NCI-H226 (cell line): ENCODE measurements around the gene GOLGA8N.
A peak's percentile ranks its signal among the peaks of the same experiment; 100 is the strongest.
"Not testable (repeated sequence)": the region's sequence is repeated elsewhere in the genome, so short reads cannot be mapped to it uniquely, and the experiment has no call there.

Experiments used
- DNase-seq: peaks from one replicate; pipeline ENCODE4 v3.0.0-alpha.2; 2015

Gene GOLGA8N

DNA sequence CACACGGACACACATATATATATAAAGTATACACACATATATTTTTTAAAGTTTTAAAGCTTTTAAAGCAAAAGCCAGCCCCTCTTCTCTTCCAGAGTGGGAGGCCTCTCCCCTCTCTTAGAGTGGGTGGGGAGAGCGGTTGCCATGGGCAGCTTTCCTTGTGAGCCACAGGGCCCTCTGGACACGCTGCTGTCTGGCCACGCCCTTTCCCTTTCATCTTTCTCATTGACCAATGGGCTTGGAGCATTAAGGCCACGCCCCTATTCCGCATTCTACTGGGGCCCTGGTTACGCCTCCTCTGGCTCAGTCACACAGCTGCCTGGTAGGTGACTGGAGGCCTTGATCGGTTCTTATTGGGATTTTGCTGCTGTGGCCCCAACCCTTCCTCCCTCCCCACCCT lies at the start of gene GOLGA8N:
Gene GOLGA8N (plus strand): TSS at position 306 of the 400 bp plus-strand sequence.
- DNase-seq, result not testable (repeated sequence)

DNA sequence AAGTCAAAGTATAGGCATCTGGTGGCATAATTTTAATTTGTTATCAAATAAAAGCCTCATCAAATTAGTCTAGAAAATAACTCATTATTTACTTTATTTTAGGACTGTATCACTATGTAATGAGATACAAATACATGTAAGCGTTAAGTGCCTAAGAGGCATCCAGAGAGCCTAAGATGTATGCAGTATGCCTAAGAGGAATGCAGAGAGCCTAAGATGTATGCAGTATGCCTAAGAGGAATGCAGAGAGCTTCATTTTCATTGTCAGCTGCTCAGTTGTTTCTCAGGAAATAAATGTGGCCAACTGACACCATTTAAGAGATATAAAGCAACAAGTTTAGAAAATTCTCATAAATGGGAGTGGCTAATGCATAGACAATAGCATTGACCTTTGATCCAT lies 49.8 kb upstream of the GOLGA8N start:
- DNase-seq, result not testable (repeated sequence)

DNA sequence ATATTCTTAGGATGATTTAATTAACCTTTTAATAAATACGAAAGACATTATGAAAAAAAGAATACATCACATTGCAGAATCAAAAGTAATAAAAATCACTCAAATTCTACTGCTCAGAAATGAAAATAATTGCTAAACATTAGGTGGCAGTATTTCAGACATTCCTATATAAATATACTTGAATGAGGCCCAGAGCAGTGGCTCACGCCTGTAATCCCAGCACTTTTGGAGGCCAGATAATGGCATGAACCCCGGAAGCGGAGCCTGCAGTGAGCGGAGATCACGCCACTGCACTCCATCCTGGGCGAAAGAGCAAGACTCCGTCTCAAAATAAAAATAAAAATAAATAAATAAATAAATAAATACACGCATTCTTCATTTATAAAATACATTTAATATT lies 48.1 kb upstream of the GOLGA8N start:
- not testable (repeated sequence) for DNase-seq

DNA sequence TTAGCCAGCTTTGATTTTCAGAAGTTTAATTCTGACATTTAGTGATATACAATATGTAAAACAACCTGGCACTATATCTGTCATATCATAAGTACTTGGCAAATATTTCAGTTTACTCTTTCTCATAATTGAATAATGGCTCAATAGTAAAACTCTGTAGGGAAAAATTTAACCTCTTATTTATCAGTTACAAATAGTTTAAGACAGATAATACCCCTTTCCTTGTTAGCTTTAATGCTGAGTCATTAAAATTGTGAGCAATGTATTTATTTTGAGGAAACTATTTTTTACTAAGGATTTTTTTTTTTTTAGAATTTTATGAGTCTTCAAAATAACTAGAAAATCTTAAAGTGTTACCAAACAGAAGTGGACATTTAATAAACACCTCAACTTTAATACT lies 38.7 kb upstream of the GOLGA8N start:
- not testable (repeated sequence) for DNase-seq

DNA sequence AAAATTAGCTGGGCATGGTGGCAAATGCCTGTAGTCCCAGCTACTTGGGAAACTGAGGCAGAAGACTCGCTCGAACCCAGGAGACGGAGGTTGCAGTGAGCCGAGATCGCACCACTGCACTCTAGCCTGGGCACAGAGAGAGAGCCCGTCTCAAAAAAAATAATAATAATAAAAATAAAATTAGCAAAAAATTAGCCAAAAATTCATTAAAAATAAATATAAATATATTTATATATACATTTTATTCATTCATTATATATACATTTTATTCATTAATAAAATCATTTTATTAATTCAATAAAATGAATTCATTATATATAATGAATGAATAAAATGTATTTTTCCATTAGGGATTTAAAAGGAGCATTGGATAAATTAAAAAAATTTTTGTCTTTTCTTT lies 31.1 kb upstream of the GOLGA8N start:
- DNase-seq, result not testable (repeated sequence)

DNA sequence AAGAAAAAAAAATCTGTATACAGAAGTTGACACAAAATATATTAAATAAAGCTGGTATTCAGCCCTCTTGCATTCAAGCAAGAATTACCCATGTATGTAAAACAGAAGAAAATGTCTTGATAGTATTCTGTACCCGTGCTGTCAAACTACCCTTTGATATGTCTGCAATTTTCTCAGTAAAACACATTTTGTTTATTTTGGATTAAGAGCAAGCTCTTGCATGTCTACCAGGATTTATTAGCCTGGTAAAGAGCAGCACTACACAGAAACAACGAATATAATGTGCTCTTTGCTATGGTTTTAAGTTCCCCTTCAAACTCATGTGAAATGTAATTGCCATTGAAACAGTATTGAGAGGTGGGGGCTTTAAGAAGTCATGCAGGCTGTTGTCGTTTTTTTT lies 24.3 kb upstream of the GOLGA8N start:
- DNase-seq, result not testable (repeated sequence)

DNA sequence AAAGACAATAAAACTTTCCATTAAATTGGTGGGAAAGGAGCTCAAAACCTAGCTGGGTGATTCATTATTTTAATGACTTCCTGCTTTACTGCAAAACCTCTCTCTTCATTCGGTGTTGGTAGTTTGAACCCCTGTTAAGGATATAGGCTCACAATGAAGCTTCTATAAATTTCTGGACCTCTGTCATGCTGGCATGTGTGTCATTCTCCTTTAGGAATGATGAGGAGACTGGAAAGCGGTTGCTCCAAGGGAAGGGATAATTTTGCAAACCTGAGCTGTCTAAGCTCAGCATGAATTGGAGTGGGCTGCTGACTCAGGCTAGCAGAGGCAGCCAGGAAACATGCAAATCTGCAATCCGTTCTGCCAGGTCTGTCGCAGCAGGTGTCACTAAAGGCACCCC lies 14.8 kb upstream of the GOLGA8N start:
- DNase-seq, result not testable (repeated sequence)

DNA sequence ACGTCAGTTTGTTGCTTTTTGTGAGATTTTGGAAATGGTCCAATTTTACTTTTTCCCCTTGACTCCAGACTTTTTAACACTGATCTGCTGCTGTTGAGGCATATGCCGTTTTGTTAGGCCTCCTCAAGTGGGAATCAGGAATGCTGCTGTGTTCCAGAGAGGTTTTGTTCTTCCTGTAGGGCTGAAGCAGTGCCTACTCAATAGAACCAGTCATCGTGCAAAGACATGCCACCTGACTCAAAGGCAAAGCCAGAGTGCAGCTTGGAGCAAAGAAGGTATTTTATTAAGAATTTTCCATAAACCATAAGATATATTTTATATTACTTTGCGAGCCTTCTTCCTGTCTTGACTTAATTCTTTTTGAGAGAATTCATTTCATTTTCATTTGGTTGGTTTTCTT lies 7.4 kb upstream of the GOLGA8N start:
- DNase-seq, result not testable (repeated sequence)

DNA sequence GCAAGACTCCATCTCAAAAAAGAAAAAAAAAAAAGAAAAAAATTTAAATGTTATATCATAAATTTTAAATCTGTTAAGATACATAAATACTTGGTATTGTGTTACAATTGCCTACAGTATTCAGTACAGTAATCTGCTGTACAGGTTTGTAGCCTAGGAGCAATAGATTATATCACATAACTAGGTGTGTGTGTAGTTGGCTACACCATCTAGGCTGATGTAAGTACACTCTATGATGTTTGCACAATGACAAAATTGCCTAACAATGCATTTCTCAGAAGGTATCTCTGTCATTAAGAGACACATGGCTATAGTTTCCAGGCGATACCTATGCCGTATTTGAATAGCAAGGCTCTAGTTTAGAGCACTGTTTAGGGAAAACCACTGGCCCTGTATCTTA lies 16.3 kb downstream of the GOLGA8N start:
- not testable (repeated sequence) for DNase-seq

DNA sequence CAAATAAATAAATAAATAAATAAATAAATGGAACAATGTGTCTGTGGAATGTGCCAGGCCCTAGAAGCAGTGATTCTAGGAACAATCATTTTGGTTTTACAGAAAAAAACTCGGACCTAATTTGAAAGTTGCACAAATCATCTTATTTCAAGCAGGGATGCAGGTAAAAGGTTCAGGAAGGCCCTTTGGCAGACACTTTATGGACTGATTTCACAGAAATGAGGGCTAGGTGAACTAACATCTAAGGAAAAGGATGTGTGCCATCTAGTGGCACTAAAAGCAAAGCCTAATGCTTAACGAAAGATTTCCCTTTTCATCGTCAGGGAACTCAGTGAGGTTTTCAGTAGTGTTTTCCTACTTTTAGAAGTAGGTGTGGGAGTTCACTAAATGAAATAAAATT lies 17.5 kb downstream of the GOLGA8N start:
- DNase-seq, result not testable (repeated sequence)

DNA sequence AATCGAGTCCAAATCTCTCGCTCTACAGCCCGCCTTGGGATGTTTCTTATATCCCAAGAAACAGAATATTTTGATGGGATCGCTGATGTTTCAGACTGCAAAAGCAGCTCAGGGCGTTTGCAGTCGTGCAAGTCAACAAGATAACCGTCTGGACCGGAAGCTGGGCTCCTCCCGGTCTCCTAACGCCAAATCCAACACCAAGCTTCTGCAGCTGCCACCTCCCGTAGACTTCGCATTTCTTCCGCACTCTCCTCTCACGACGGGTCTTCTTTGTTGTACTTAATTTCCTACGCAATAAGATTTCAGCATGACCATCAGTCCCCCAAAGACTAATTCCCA lies 21.4 kb downstream of the GOLGA8N start:
- DNase-seq, result not testable (repeated sequence)

DNA sequence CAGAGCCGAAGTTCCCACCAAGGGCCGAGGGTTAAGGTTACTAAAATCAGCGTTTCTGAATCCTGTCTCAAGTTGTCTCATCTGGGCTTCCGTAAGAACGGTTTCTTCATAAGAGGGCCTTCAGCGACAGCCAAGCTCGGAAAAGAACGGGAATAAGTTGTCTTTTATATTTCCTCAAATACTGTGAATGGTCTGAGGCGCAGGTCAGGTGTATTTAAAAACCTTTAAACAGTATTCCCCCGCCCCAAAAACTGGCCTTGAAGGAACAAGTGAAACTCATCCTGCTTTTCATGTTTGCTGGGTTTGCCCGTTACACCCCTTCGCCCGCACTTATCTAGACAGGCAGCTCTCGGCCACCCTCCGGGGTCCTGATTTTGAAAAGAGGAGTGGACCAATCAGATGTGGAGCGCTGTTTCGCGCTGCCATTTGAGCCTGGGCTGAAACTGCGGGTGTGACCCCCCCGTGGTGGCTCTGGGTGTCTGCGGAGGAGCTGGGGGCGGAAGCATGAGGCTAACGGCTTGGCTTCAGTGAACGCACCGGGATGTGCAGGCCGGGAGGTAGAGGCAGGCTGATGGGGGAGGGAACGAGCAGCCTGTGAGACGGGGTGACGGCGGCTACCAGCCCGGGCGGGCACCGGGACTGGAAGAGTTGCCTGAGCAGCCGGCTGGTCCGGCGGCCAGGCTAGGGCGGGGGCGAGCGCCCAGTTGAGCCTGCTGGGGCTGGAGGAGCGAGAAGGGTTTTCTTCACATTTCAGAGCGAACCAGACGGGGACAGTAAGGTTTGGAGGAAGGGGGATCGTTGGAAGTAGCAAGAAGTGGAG lies 22.0 kb downstream of the GOLGA8N start, which contains the start of gene ARHGAP11A:
Gene ARHGAP11A (plus strand): TSS at position 454 of the 820 bp plus-strand sequence. CDS start 708 bp downstream, outside the sequence.
- DNase-seq, result peak; percentile 67

DNA sequence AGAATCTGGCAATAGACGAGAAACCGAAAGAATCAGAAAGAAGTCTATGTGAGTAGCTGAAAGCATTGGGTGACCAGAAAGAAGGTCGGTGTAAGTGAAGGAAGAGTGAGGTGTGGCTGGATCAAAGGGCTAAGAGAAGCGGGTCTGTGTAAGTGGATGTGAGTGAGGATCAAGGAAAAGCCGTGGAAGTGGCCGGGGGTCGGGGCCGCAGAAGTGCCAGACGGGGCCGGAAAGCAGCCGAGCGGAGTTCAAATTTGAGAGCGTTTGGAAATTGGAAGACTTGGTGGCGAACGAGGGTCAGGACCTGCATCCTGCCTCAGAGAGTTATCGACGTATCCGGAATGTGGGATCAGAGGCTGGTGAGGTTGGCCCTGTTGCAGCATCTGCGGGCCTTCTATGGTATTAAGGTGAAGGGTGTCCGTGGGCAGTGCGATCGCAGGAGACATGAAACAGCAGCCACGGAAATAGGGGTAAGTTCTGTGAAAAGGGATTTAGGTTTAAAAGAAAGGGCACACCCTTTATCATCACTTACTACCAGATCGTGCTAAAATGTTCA lies 22.7 kb downstream of the GOLGA8N start:
- not testable (repeated sequence) for DNase-seq

DNA sequence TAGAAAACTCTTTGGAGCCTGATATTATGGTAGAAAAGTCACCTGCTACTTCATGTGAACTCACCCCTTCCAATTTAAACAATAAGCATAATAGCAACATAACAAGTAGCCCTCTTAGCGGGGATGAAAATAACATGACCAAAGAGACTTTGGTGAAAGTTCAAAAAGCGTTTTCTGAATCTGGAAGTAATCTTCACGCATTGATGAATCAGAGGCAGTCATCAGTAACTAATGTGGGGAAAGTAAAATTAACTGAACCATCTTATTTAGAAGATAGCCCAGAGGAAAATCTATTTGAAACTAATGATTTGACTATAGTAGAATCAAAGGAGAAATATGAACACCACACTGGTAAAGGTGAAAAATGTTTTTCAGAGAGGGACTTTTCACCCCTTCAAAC lies 43.2 kb downstream of the GOLGA8N start:
- no peak for DNase-seq

DNA sequence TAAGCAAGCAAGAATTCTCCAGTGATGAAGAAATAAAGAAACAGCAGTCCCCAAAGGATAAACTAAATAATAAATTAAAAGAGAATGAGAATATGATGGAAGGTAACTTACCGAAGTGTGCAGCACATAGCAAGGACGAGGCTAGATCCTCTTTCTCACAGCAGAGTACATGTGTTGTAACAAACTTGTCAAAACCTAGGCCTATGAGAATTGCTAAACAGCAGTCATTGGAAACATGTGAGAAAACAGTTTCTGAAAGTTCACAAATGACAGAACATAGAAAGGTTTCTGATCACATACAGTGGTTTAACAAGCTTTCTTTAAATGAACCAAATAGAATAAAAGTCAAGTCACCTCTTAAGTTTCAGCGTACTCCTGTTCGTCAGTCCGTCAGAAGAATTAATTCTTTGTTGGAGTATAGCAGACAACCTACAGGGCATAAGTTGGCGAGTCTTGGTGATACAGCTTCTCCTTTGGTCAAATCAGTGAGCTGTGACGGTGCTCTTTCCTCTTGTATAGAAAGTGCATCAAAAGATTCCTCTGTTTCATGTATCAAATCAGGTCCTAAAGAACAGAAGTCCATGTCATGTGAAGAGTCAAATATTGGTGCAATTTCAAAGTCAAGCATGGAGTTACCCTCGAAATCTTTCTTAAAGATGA lies 43.8 kb downstream of the GOLGA8N start:
- DNase-seq, result no peak

DNA sequence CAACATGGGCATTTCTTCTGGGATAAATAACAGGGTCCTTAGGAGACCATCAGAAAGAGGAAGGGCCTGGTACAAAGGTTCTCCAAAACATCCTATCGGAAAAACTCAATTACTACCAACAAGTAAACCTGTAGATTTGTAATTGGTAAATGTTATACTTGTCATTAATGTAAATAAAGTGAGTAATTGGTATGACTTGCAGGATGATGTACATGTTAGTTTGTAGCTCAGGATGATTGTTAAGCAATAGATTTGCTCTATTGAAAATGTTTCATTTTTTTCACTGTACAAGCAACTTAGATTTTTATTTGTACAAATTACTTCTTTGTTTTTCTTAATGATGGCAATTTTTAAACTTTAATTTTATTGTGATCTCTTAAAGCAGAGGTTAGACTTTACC lies 44.4 kb downstream of the GOLGA8N start:
- no peak for DNase-seq

DNA sequence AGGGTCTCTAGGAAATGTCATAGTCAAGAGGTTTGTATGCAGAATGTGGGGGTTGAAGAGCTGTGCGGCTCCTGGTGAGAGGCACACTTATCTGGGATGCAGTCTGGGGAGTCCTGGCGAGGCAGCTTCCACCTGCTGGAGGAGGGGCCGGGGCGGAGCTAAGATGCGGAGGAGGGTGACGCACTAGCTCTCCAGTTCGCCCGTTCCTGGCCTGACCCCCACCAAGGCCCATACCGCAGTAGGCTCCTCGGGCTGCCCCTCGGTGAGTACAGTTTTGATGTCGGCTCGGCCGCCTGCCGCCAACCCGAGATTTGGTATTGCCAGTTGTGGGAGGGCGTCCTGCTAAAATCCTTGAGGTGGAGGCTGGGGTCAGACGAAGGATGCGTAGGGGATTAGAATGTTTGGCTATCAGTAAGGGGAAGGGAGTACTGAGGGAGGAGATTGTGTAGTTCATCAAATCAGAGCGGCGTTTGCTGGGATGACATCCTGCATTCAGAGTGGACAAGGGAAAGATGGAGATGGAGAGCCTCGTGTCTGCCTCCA lies 48.3 kb downstream of the GOLGA8N start, which contains the start of gene SCG5:
Gene SCG5 (plus strand): TSS at position 194 of the 543 bp plus-strand sequence. CDS start 1,883 bp downstream, outside the sequence.
- DNase-seq, result no peak

DNA sequence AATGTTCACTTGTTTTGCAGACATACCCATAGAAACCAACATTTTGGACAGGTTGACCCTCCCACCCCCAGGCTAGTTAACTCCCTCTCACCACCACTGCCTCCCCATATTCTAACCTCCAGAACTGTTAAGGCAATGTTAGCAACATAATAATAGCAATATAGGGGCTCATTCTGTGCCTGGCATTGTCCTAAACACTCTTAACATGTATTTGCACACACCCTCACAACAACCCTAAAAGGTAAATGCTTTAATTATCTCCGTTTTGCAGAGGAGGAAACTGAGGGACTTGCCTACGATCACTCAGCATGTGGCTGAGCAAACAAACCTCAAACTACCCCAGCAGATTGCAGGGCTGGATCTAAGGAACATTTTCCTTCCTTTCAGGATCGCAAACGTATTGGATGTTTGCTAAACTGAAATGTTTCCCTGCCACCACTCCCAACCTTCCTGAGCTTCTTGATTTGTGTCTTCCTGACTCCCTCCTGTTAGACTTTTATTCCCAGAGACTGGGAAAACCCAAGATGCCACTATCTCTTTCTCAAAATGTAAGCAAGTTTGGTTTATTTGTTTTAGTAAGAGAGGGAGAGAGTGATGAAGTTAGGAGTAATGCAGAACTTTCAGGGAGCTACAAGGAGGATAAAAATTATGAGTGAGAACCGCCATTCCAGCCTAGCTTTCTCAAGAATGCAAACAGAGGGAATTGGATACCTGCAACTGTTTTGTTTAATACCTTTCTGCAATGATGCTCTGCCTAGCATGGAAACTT lies 49.6 kb downstream of the GOLGA8N start:
- DNase-seq, result no peak

DNA sequence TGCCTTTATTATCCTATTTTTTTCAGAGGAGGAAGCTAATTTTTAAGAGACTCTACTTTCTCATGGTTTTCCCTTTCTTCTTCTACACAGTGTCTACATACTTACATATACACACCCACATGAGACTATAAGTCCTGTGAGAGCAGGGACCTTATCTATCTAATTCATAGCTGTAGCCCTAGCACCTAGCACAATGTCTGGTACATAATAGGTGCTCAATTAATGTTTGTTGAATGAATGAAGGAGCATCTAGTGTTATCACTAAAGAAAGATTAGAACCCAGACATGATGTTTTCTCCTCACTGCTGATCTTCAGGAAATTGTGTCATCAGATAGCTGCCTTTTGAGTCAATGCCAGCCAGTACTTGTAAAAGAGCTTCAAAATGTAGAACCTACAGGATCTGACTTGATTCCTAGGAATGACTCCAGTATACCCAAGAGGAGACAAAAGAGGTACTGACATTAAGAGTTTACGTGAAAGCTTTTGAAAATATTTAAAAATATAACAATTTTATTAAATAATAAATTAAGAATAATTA lies 50.7 kb downstream of the GOLGA8N start:
- DNase-seq, result no peak

DNA sequence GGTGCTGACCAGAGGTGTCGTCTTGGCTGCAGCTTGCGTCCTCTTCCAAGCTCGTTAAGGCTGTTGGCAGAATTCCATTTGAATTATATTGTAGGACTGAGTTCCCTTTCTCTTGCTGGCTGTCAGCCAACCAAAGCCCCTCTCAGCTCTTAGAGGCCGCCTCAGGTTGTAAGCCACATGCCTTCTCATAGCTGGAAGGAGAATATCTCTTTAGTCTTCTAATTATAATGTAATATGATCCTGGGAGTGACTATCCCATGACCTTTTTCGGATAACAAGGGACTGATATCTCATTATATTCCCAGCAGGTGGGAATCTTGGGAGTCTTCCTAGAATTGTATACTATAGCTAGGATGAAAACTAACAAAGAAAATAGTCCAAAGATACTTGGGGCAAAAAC lies 53.0 kb downstream of the GOLGA8N start:
- no peak for DNase-seq

DNA sequence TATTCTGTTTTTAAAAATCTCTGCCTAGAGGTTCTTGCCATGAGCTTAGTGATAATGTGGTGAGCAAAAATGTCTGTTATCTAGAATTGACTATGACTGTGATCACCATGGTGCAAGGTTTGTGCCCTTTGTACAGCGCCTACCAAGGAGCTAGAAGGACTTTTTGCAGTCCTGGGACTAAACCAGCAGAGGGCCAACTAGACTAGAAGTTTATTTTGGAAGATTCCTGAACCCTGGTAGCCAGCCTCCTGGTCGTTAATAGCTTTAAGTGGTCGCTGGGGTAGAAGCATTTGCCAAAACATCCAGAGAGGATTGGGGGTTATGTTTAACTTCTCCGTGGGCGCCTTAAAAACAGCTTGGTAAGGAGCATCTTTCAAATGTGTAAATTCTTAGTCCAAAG lies 56.1 kb downstream of the GOLGA8N start:
- DNase-seq, result no peak

DNA sequence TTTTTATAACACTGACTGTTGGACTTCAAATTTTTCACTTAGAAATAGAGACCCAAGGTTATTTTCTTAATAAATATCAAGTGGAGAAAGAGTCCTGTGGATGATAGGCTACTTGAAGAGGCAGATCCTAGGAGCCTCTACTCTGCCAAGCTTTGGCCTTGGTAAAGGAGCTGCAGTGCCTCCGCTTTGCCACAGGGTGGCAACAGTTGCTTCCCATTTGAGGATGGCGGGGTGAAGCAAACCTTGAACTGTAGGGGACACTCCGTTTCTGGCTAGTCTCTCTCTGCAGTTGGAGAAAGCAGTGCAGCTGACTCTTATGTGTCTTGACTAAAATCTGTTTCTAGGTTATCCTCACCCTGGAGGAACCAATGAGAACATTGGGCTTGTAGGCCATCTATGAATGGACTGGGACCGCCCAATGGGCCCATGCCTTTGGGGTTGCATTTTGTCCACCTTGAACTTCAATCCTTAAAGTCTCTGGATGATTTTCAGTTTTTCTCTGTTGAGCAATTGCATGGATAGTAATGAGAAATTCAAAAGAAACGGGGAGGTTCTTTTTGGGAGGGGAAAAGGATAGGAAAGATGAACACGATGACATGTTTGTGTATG lies 58.1 kb downstream of the GOLGA8N start:
- no peak for DNase-seq
